K562 (cell line): ENCODE results near the gene FRRS1L.

Source experiments
- HIVEP1 ChIP-seq: fragments of 250-450 bp; sonication (Bioruptor Pico); IDR thresholded peaks from 2 replicates; pipeline ENCODE4 v1.4.0; 2020; ENCODE audit warnings: mild to moderate bottlenecking
- TEAD4 ChIP-seq, 2 experiments: sonication (generic) in 1 of 2; formaldehyde crosslinking in 1 of 2; IDR thresholded peaks; 2 replicates each; pipeline versions ENCODE4 v1.6.1 to v1.8.0; 2012 to 2022; ENCODE audit warnings: borderline replicate concordance in 1 of 2, inconsistent platforms in 1 of 2, low read length in 1 of 2, mild to moderate bottlenecking in 1 of 2, missing genetic modification reagents in 1 of 2
- TF ChIP-seq, protein P1 (sequence below): IDR thresholded peaks from 3 replicates; pipeline ENCODE4 v1.6.1; 2011; ENCODE audit warnings: borderline replicate concordance, mild to moderate bottlenecking; ENCODE audit not compliant: insufficient read length, insufficient read depth
- TF ChIP-seq, protein P2 (sequence below): sonication (generic); formaldehyde crosslinking; IDR thresholded peaks from 2 replicates; pipeline ENCODE4 v1.5.0; 2020; ENCODE audit warnings: missing genetic modification reagents
- TF ChIP-seq, protein P3 (sequence below): sonication (generic); formaldehyde crosslinking; IDR thresholded peaks from 2 replicates; pipeline ENCODE4 v1.8.0; 2022; ENCODE audit warnings: missing genetic modification reagents, mild to moderate bottlenecking, moderate library complexity, borderline replicate concordance

DNA sequence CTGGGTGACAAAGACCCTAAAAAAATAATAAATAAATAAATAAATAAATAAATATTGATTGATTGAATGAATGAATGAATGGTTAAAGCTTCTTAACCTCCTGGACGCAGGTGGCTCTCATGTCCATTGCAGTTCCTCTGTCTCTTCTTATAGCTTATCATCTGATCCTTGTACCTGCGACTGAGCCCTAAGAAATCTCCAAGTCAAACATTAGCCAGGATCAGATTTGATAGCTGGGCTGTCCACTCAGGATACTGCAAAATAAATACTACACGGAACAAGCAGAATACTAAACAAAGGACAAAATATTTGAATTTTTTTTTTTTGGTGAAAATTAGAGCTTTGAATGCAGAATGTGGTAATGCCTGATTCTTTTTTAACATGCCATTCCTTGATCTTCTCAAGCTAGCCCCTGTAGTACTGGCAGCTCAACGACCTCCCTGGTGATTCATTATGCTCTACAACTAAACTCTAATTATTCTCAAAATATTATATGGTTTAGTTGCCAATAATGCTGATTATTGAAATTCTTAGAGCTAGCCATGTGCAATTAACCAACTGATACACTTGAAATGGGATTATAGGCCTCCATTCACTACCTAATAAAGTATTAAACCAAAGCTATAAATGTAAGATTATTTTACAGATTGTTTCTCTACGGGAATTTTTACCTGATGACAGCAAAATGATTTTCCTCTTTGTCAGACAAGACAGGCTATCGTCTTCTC lies 37.4 kb downstream of the FRRS1L start:
- TF ChIP-seq, protein P1, sequence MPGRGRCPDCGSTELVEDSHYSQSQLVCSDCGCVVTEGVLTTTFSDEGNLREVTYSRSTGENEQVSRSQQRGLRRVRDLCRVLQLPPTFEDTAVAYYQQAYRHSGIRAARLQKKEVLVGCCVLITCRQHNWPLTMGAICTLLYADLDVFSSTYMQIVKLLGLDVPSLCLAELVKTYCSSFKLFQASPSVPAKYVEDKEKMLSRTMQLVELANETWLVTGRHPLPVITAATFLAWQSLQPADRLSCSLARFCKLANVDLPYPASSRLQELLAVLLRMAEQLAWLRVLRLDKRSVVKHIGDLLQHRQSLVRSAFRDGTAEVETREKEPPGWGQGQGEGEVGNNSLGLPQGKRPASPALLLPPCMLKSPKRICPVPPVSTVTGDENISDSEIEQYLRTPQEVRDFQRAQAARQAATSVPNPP = no peak
- no peak for TF ChIP-seq HIVEP1 (CRISPR knock-in tag)
- TF ChIP-seq, protein P2, sequence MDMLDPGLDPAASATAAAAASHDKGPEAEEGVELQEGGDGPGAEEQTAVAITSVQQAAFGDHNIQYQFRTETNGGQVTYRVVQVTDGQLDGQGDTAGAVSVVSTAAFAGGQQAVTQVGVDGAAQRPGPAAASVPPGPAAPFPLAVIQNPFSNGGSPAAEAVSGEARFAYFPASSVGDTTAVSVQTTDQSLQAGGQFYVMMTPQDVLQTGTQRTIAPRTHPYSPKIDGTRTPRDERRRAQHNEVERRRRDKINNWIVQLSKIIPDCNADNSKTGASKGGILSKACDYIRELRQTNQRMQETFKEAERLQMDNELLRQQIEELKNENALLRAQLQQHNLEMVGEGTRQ = no peak
- no peak for TF ChIP-seq TEAD4 (IDR thresholded peaks at IDR 0.05; ENCODE audit: low read length)
- TF ChIP-seq TEAD4 (CRISPR knock-in tag; IDR thresholded peaks at IDR 0.05; ENCODE audit: borderline replicate concordance) = no peak
- TF ChIP-seq, protein P3, sequence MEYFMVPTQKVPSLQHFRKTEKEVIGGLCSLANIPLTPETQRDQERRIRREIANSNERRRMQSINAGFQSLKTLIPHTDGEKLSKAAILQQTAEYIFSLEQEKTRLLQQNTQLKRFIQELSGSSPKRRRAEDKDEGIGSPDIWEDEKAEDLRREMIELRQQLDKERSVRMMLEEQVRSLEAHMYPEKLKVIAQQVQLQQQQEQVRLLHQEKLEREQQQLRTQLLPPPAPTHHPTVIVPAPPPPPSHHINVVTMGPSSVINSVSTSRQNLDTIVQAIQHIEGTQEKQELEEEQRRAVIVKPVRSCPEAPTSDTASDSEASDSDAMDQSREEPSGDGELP (CRISPR knock-in tag) = no peak
